Measurements from ENCODE around the gene RING1. TPM values are rescaled to one million over a fixed set of nuclear protein-coding genes. Genes with fewer than 3 reads are reported as not detected.

Gene RING1
- total RNA-seq, 2 donors from 2014 or later, result 7.5 to 13.9 TPM

- no peak for TF ChIP-seq CTCF (IDR thresholded peaks at IDR 0.05)
- Histone ChIP-seq H3K4me1 (peaks cover 0 to 41% of the 10 kb centered on the region in 2 donors), H3K27ac (peak overlapping the region; percentile 25 to 31)
Observed at GRCh38 chr6:33193619-33194018, 14.7 kb upstream of the RING1 start.

GRCh38 chr6:33194431-33194979 is 13.8 kb upstream of the RING1 start:
- H3K4me3 ChIP-seq, result no peak overlapping the region
- no peak for TF ChIP-seq CTCF (IDR thresholded peaks at IDR 0.05)
- H3K27me3 ChIP-seq, result no peaks in the 10 kb centered on the region
- DNase-seq (ENCODE audit: low spot score), result no peak
- H3K27ac ChIP-seq, result no peak overlapping the region
- H3K9me3 ChIP-seq, result no peaks in the 10 kb centered on the region
- peaks cover 29% of the 10 kb centered on the region for H3K36me3 ChIP-seq
- H3K4me1 ChIP-seq, result peaks cover 0 to 48% of the 10 kb centered on the region in 2 donors

More at GRCh38 chr6:33193619-33194018, 14.7 kb upstream of the RING1 start:
- Histone ChIP-seq H3K4me3 (peak overlapping the region in 1 of 2 donors; percentile 49), H3K36me3 (peaks cover 29% of the 10 kb centered on the region), H3K27me3 (no peaks in the 10 kb centered on the region), H3K9me3 (no peaks in the 10 kb centered on the region)
- no peak for DNase-seq (ENCODE audit: low spot score)

GRCh38 chr6:33195304-33196165 is 12.8 kb upstream of the RING1 start:
- no peak for DNase-seq (ENCODE audit: low spot score)
- peaks cover 0 to 51% of the 10 kb centered on the region in 2 donors for H3K4me1 ChIP-seq
- H3K36me3 ChIP-seq, result peaks cover 29% of the 10 kb centered on the region
- H3K4me3 ChIP-seq, result no peak overlapping the region
- H3K27me3 ChIP-seq, result no peaks in the 10 kb centered on the region
- no peak overlapping the region for H3K27ac ChIP-seq
- no peak for TF ChIP-seq CTCF (IDR thresholded peaks at IDR 0.05)
- no peaks in the 10 kb centered on the region for H3K9me3 ChIP-seq

GRCh38 chr6:33197431-33198048 is 10.8 kb upstream of the RING1 start:
- Histone ChIP-seq H3K27me3 (no peaks in the 10 kb centered on the region), H3K4me3 (no peak overlapping the region), H3K36me3 (peaks cover 39% of the 10 kb centered on the region), H3K27ac (peak overlapping the region in 1 of 2 donors; percentile 15), H3K9me3 (no peaks in the 10 kb centered on the region), H3K4me1 (peaks cover 0 to 49% of the 10 kb centered on the region in 2 donors)
- DNase-seq (ENCODE audit: low spot score), result no peak
- TF ChIP-seq CTCF (IDR thresholded peaks at IDR 0.05), result peak; percentile 70 to 79

GRCh38 chr6:33198159-33198852 is 10.0 kb upstream of the RING1 start:
- H3K4me1 ChIP-seq, result peaks cover 0 to 51% of the 10 kb centered on the region in 2 donors
- H3K36me3 ChIP-seq, result peaks cover 46% of the 10 kb centered on the region
- no peak for DNase-seq (ENCODE audit: low spot score)
- no peak overlapping the region for H3K27ac ChIP-seq
- H3K9me3 ChIP-seq, result no peaks in the 10 kb centered on the region
- no peak overlapping the region for H3K4me3 ChIP-seq
- no peak for TF ChIP-seq CTCF (IDR thresholded peaks at IDR 0.05)
- no peaks in the 10 kb centered on the region for H3K27me3 ChIP-seq
